Measurements from ENCODE around the gene PLBD1. TPM values are rescaled to one million over a fixed set of nuclear protein-coding genes. Genes with fewer than 3 reads are reported as not detected.

The PLBD1 gene
- total RNA-seq, 1 donor from 2014 or later, result 3.5 TPM

DNA sequence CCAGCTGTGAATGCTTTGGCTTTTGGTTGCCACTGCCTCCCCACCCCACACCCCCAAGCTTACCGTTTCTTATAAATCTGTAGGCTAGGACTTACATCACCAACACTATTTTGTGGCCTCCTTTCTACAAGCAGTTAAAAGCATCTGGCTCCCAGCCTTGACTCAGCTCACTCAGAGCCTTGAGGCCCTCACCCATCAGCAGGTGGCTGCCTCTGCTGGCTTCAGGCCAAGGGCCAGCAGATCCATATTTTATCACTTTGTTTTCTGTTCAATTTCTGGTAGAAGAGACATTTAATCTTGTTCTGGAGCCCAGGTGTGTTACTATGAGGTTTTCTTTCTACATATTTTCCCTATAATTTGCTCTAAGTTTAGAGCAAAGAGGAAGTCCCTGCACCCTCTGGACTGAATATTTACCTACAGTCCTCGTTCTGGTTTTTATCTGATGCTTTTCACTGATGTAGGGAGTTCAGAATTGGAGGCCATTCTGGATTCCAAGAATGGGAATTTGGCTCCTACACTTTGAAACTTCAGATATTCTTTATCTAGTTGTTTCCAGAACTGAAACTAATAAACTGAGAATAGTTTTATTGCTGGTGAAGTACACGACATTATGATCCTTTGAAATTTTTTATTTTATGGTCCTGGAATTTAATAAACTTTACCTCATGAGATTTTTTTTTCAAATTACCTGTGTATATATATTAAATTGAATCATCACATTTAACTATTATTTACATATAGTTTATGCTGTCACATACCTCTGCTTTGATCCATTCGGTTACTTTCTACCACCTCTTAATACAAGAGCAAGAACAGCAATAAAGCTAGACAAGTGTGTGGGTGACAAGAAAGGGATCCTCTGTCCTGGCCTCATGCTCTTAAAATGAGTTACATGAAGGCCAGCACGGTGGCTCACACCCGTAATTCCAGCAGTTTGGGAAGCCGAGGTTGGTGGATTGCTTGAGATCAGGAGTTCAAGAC is 22.2 kb downstream of the PLBD1 start:
- DNase-seq (ENCODE audit: low read depth, low spot score), result no peak
- Mint-ChIP-seq H3K27ac (ENCODE audit: unreplicated experiment) (no peak overlapping the region), H3K4me1 (no peaks in the 10 kb centered on the region), H3K27me3 (ENCODE audit: low read depth) (no peaks in the 10 kb centered on the region), H3K9me3 (peaks cover 3% of the 10 kb centered on the region), H3K36me3 (ENCODE audit: low read depth) (no peaks in the 10 kb centered on the region), H3K4me3 (no peak overlapping the region)
- TF ChIP-seq, protein P1, sequence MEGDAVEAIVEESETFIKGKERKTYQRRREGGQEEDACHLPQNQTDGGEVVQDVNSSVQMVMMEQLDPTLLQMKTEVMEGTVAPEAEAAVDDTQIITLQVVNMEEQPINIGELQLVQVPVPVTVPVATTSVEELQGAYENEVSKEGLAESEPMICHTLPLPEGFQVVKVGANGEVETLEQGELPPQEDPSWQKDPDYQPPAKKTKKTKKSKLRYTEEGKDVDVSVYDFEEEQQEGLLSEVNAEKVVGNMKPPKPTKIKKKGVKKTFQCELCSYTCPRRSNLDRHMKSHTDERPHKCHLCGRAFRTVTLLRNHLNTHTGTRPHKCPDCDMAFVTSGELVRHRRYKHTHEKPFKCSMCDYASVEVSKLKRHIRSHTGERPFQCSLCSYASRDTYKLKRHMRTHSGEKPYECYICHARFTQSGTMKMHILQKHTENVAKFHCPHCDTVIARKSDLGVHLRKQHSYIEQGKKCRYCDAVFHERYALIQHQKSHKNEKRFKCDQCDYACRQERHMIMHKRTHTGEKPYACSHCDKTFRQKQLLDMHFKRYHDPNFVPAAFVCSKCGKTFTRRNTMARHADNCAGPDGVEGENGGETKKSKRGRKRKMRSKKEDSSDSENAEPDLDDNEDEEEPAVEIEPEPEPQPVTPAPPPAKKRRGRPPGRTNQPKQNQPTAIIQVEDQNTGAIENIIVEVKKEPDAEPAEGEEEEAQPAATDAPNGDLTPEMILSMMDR (conservative IDR thresholded peaks at IDR 0.05), result no peak

DNA sequence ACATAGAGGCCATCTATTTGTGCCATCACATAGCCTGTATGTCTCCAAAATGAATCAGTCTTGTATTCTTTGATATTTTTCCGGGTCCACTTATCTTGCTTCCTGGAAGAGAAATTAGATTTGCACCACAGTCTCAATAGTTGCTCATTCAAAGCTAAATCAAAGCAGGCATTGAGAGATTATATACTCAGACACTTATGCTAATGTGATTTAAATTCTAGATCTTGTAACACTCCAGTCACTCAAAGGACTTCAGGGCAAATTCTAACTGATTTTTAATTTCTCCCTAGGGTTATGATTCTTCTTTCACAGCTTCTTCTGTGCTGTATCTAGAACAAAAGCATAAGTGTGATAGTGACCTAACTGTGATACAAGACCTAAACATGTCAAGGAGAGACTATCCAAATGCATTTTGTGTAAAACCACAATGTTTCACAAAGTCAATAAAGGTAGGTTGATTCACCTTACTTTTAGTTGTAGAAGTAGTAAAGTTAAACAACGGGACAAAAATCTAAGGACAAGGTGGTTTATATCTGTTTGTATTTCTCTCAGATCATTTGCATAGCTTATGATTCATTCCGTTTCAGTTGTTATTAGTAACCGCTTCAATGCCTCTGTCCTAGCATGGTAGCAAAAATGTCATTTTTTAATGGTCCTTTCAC is 26.8 kb downstream of the PLBD1 start:
- Mint-ChIP-seq H3K9me3 (no peaks in the 10 kb centered on the region), H3K36me3 (ENCODE audit: low read depth) (no peaks in the 10 kb centered on the region), H3K4me3 (no peak overlapping the region), H3K4me1 (no peaks in the 10 kb centered on the region), H3K27me3 (ENCODE audit: low read depth) (no peaks in the 10 kb centered on the region), H3K27ac (ENCODE audit: unreplicated experiment) (peak overlapping the region; percentile 29)
- DNase-seq (ENCODE audit: low read depth, low spot score), result no peak
- TF ChIP-seq, protein P1 (conservative IDR thresholded peaks at IDR 0.05), result no peak

DNA sequence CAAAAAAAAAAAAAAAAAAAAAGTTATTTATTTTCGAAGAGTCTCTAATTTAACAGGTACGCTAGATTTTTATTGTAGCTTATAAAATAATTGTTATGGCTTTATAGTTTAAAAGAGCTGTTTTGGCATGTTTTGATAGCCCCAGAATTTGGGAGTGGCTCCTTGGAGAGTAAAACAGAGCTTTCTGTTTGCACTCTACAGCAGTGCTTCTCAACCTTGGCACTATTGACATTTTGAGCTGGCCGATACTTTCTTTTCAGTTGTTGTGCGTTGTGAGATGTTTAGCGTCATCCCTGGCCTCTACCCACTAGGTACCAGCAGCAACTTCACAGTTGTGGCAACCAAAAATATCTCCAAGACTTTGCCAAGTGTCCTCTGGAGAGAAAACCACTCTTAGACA is 30.6 kb downstream of the PLBD1 start:
- Mint-ChIP-seq H3K36me3 (ENCODE audit: low read depth) (peaks cover 5% of the 10 kb centered on the region), H3K4me1 (no peaks in the 10 kb centered on the region), H3K27me3 (ENCODE audit: low read depth) (no peaks in the 10 kb centered on the region), H3K27ac (ENCODE audit: unreplicated experiment) (no peak overlapping the region), H3K4me3 (no peak overlapping the region), H3K9me3 (peaks cover 2% of the 10 kb centered on the region)
- DNase-seq (ENCODE audit: low read depth, low spot score), result no peak
- TF ChIP-seq, protein P1 (conservative IDR thresholded peaks at IDR 0.05), result no peak

DNA sequence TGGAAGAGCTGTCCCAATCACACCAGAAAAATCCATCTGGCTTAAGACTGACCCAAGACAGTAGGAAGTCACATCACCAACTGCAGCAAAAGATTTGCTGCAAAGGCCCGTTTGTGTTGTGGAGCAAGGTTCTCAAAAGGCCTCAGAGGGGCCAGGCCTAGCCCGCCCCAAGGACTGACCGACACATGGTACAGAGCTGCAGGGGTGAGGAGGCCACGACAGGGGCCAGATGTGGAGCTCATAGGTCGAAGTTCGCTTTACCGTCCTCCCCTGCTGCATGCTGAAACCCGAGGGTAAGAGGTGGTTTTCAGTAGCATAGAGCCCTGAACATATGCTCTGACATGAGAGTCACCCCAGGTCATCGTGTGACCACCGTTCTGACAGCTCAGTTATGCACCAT is 35.5 kb downstream of the PLBD1 start:
- no peak for DNase-seq (ENCODE audit: low read depth, low spot score)
- Mint-ChIP-seq H3K4me3 (no peak overlapping the region), H3K9me3 (peaks cover 2% of the 10 kb centered on the region), H3K27me3 (ENCODE audit: low read depth) (no peaks in the 10 kb centered on the region), H3K27ac (ENCODE audit: unreplicated experiment) (no peak overlapping the region), H3K36me3 (ENCODE audit: low read depth) (peaks cover 5% of the 10 kb centered on the region), H3K4me1 (no peaks in the 10 kb centered on the region)
- TF ChIP-seq, protein P1 (conservative IDR thresholded peaks at IDR 0.05), result no peak

DNA sequence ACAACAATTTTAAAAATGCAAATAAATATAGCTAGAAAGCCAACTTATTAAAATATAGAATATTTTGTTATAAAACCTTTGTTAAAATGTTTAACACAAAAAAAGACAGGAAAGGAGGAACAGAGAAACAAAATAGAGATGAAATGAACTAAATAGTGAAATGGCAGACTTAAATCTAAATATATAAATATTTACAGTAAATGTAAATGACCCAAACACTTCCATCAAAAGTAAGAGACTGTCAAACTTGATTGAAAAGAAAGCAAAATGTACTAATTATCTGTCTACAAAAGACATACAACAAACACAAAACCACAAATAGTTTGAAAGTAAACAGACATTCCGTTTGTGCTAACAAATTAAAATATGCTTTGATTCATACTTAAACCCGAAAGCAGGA is 41.7 kb downstream of the PLBD1 start:
- H3K9me3 Mint-ChIP-seq, result peaks cover 24% of the 10 kb centered on the region
- H3K27me3 Mint-ChIP-seq (ENCODE audit: low read depth), result no peaks in the 10 kb centered on the region
- H3K4me3 Mint-ChIP-seq, result no peak overlapping the region
- peaks cover 26% of the 10 kb centered on the region for H3K36me3 Mint-ChIP-seq (ENCODE audit: low read depth)
- DNase-seq (ENCODE audit: low read depth, low spot score), result no peak
- no peaks in the 10 kb centered on the region for H3K4me1 Mint-ChIP-seq
- TF ChIP-seq, protein P1 (conservative IDR thresholded peaks at IDR 0.05), result no peak
- no peak overlapping the region for H3K27ac Mint-ChIP-seq (ENCODE audit: unreplicated experiment)

Data from neural crest cell (in vitro differentiated cells).